GM18909 (cell line): ENCODE results near the gene DLEC1.

Experiments
- ATAC-seq: cut with Tn5 transposase; IDR thresholded peaks from one replicate; pipeline ENCODE4 v1.9.1; 2021; ENCODE audit warnings: mild to moderate bottlenecking; ENCODE audit not compliant: unreplicated experiment, poor library complexity

DLEC1 gene

DNA sequence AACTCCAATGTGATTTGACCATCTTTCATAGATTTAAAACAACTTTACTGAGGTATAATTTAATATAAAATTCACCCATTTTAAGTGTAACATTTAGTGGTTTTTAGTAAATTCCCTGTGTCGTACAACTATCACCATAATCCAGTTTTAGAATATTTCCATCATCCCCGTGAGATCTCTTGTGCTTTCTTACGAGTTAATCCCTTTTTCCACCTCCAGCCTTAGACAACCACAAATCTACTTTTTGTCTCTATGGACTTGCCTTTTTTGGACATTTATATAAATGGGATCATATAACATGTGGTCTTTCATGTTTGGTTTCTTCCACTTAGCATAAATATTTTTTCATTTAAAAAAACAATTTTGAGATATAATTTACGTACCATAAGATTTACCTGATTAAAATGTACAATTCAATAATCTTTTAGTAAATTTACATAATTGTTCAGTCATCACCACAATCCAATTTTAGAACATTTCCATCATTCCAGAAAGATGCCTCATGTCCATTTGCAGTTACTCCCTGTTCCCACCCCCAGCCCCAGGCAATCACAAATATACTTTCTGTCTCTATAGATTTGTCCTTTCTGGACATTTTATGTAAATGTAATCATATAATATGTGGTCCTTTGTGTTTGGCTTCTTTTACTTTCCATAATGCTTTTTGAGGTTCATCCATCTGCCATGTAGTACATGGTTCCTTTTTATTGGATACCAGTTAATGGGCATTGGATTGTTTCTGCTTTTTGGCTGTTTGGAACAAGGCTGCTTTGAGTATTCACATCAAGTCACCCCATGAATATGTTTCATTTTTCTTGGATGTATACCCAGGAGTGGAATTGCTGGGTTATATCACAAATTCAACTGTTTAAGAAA lies 129.4 kb downstream of the DLEC1 start:
- ATAC-seq, result no peak

DNA sequence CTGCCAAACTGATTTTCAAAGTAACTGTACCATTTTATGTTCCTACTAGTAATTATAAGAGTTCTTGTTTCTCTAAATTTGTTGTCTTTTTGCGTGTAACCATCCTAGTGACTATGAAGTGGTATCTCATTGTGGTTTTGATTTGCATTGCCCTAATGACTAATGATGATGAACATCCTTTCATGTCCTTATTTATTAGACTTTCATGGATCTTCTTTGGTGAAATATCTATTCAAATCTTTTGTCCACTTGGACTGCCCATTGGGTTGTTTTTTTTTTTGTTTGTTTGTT lies 130.0 kb downstream of the DLEC1 start:
- no peak for ATAC-seq

DNA sequence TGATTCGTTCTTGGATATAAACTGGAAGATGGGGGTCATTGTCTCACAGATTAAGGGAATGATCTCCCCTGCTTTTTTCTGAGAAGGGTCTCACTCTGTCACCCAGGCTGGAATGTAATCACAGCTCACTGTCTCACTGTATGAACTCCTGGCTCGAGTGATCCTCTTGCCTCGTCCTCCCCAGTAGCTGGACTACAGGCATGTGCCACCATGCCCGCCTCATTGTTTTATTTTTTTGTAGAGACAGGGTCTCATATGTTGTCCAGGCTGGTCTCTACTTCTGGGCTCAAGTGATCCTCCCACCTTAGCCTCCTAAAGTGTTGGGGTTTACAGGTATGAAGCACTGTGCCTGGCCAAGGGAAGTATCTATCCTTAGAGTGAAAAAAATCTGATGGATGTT lies 131.7 kb downstream of the DLEC1 start:
- no peak for ATAC-seq

DNA sequence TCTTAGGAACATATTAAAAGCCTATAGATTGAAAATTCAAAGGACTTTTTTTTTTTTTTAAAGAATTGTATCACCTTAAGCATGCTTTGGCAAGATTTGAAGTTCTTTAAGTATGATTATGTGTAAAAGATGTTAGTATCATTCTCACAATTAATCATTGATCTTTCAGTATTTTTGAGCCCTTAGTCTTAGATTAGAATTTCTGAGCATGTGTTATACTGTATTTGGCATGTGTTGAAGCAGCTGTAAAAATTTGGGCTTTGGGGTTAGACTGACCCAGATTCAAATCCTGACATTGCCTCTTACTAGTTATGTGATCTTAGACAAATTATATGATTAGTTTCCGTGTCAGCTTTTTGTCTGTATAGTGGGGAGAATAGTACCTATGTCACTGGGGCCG lies 132.6 kb downstream of the DLEC1 start:
- ATAC-seq, result no peak
